DND-41 (cell line): ENCODE results near the gene PTPRK.

Source experiments
- CTCF ChIP-seq: IDR thresholded peaks from 2 replicates; pipeline ENCODE4 v1.5.1; 2012; ENCODE audit warnings: borderline replicate concordance, low read length, moderate library complexity, mild to moderate bottlenecking; ENCODE audit not compliant: poor library complexity, severe bottlenecking; ENCODE audit errors: extremely low read depth
- EZH2 ChIP-seq: IDR thresholded peaks from 3 replicates; pipeline ENCODE4 v1.6.1; 2012; ENCODE audit warnings: borderline replicate concordance, low read depth, mild to moderate bottlenecking, moderate library complexity, low read length, inconsistent platforms; ENCODE audit not compliant: severe bottlenecking

DNA sequence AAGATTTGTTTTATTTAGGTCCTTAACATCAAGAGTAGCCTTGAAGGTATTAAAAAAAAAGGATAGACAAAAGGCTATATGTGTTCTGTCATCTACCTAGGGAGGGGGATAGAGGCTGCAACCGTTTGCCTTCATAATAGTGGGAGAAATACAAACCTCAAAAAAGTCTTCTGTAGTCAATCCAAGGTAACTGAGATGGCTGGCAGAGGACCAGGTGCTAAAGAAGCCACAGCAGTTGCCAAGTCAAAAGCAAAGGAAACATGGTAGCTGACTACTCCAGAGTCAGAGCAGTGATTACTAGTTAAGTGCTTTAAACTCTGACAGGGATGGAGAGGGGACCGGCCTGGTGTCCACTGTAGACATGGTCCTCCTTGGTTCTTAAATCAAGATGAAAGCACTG is 249.4 kb downstream of the PTPRK start:
- TF ChIP-seq CTCF (no peak), EZH2 (no peak)
